Stimulated activated CD8-positive, alpha-beta memory T cell treated with anti-CD3 and anti-CD28 coated beads, Interleukin-7, amount 100 ng/mL, for 48 hours (primary cell): ENCODE measurements around the gene MS4A15.
"Not testable (repeated sequence)": the region's sequence is repeated elsewhere in the genome, so short reads cannot be mapped to it uniquely, and the experiment has no call there.

Experiments
- DNase-seq, 2 donors: peaks; one replicate each; pipeline ENCODE4 v3.0.0-alpha.2; 2020; ENCODE audit warnings: low read depth in 1 of 2; ENCODE audit errors: extremely low read depth in 1 of 2

The MS4A15 gene

GRCh38 chr11:60756307-60757032 lies at the start of gene MS4A15:
TSS of gene MS4A15 (plus strand) at chr11:60756867. CDS start at chr11:60763734, 6,867 bp downstream.
- no peak for DNase-seq

GRCh38 chr11:60706931-60707330 lies 49.7 kb upstream of the MS4A15 start:
- DNase-seq = no peak

GRCh38 chr11:60710482-60710881 lies 46.2 kb upstream of the MS4A15 start:
- DNase-seq = no peak

GRCh38 chr11:60711276-60711675 lies 45.4 kb upstream of the MS4A15 start:
- no peak for DNase-seq

GRCh38 chr11:60713423-60713822 lies 43.2 kb upstream of the MS4A15 start:
- not testable (repeated sequence) for DNase-seq

GRCh38 chr11:60717956-60718355 lies 38.7 kb upstream of the MS4A15 start:
- no peak for DNase-seq

- no peak for DNase-seq
Measured at GRCh38 chr11:60718524-60719316, 37.9 kb upstream of the MS4A15 start.

GRCh38 chr11:60719391-60719790 lies 37.3 kb upstream of the MS4A15 start:
- DNase-seq = no peak

- DNase-seq = no peak
Measured at GRCh38 chr11:60720460-60720859, 36.2 kb upstream of the MS4A15 start.

- DNase-seq = no peak
Measured at GRCh38 chr11:60724420-60724819, 32.2 kb upstream of the MS4A15 start, which contains the start of gene MS4A18. TSS of gene MS4A18 (plus strand) at chr11:60724720.

GRCh38 chr11:60725592-60725991 lies 31.1 kb upstream of the MS4A15 start:
- no peak for DNase-seq

- DNase-seq = no peak
Measured at GRCh38 chr11:60731586-60731985, 25.1 kb upstream of the MS4A15 start.

- no peak for DNase-seq
Measured at GRCh38 chr11:60734279-60734678, 22.4 kb upstream of the MS4A15 start.

GRCh38 chr11:60739114-60739513 lies 17.6 kb upstream of the MS4A15 start:
- no peak for DNase-seq

GRCh38 chr11:60740573-60740972 lies 16.1 kb upstream of the MS4A15 start:
- DNase-seq = no peak

GRCh38 chr11:60741421-60741820 lies 15.2 kb upstream of the MS4A15 start:
- no peak for DNase-seq

GRCh38 chr11:60743058-60743457 lies 13.6 kb upstream of the MS4A15 start:
- DNase-seq = no peak

- DNase-seq = no peak
Measured at GRCh38 chr11:60744114-60744513, 12.6 kb upstream of the MS4A15 start.

- DNase-seq = no peak
Measured at GRCh38 chr11:60747359-60747873, 9.3 kb upstream of the MS4A15 start.

GRCh38 chr11:60748225-60748624 lies 8.4 kb upstream of the MS4A15 start:
- DNase-seq = no peak

GRCh38 chr11:60748821-60749220 lies 7.8 kb upstream of the MS4A15 start:
- DNase-seq = no peak

- DNase-seq = no peak
Measured at GRCh38 chr11:60750911-60751310, 5.8 kb upstream of the MS4A15 start.
